ENCODE data around the gene ABCD1. TPM values are rescaled to one million over a fixed set of nuclear protein-coding genes. Genes with fewer than 3 reads are reported as not detected.
A peak's percentile ranks its signal among the peaks of the same experiment; 100 is the strongest.

The ABCD1 gene
- total RNA-seq, 1 experiment from 2014 or later, result 1.9 TPM

DNA sequence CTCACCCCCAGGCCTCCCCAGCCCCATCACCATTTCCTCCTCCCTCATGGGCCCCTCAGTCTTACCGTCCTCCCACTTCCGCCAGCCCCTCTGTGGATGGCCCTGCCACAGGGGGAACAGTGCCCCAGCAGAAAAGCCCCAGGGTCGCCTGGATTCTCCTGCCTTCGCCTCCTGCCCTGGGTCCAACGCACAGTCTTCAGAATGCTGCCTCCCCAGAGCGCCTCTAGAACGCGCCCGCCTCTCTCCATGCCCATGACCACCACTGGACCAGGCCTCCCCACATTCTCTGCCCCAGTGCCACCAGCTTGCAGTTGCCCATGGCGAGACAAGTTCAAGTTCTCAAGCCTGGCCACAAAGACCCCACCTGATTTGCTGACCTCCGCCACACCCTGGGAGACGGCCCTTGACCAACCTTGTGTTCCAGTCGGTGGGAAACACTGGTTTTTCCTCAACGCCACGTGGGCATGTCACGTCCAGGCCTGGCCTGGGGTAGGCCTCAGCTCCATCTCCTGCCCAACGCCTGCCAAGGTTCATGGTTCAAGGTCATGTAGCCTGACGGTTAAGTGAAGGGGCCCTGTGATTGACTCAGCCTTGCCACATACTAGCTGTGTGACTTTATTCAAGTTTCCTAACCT is 38.8 kb downstream of the ABCD1 start:
- no peak overlapping the region for H3K9ac ChIP-seq (ENCODE audit: low read length)
- no peaks in the 10 kb centered on the region for H3K9me3 ChIP-seq (ENCODE audit: low read length)
- H3K79me2 ChIP-seq (ENCODE audit: low read length), result no peaks in the 10 kb centered on the region
- no peak for DNase-seq
- no peaks in the 10 kb centered on the region for H3K27me3 ChIP-seq (ENCODE audit: low read length)
- H3K4me1 ChIP-seq (ENCODE audit: low read length), result peaks cover 3% of the 10 kb centered on the region; the same call in 1 of the 2 replicates
- H3K9me2 ChIP-seq (replicated peaks; ENCODE audit: insufficient read depth, low read length), result no peaks in the 10 kb centered on the region
- no peak overlapping the region for H3K4me3 ChIP-seq (ENCODE audit: low read length)
- no peak overlapping the region for H3K27ac ChIP-seq (ENCODE audit: low read length)
- no peaks in the 10 kb centered on the region for H3K36me3 ChIP-seq (ENCODE audit: insufficient read depth, low read length)
- H4K20me1 ChIP-seq (ENCODE audit: insufficient read depth, low read depth, low read length), result 0 out of 2 replicates have a peak, but pooled peaks cover 4% of the 10 kb centered on the region
- no peak overlapping the region for H3K4me2 ChIP-seq (ENCODE audit: low read depth, low read length, poor library complexity, severe bottlenecking)
- H2AFZ ChIP-seq (ENCODE audit: low read length), result no peak overlapping the region

DNA sequence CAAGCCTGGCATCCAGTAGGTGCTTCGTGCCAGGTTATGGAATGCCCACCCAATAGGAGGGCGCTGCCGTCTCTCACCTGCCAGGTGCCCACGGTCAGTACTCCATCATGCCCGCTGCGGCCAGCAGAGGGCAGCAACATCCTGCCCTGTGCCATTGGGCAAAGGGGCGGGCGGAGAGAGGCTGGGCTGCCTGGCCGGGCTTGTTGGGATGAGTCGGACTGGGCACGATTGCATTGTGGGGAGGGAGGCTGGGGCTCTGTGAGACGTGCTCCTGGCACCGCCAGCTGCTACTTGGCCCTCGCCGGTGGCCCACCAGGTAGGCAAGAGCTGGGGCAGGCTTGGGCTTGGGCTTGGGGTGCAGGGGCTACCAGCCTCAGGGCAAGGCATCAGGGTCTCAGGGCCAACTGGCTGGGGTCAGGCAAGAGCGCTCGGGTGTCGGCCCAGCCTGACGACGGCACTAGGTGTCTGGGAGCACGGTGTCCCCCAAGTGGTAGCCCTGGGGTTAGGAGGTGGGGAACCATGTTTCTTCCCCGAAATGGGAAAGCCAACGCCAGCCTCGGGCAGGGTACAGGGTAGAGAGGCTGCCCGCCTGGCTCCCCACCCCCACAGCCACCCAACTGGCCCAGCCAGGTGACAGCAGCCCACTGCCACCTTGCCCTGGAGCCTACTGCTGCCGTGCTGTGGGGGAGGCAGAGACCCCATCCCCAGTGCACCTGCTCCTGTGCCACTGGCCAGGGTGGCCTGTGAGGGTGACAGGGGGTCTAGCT is 39.5 kb downstream of the ABCD1 start, which contains the start of gene PLXNB3:
Gene PLXNB3 (plus strand): TSS at position 261 of the 767 bp plus-strand sequence. CDS start 1,287 bp downstream, outside the sequence.
- H4K20me1 ChIP-seq (ENCODE audit: insufficient read depth, low read depth, low read length), result 0 out of 2 replicates have a peak, but pooled peaks cover 4% of the 10 kb centered on the region
- no peaks in the 10 kb centered on the region for H3K9me3 ChIP-seq (ENCODE audit: low read length)
- peak; percentile 87 for DNase-seq
- H3K36me3 ChIP-seq (ENCODE audit: insufficient read depth, low read length), result no peaks in the 10 kb centered on the region
- no peak within 1 kb of the TSS for H3K27ac ChIP-seq (ENCODE audit: low read length)
- no peak within 1 kb of the TSS for H2AFZ ChIP-seq (ENCODE audit: low read length)
- no peaks in the 10 kb centered on the region for H3K9me2 ChIP-seq (replicated peaks; ENCODE audit: insufficient read depth, low read length)
- H3K4me2 ChIP-seq (ENCODE audit: low read depth, low read length, poor library complexity, severe bottlenecking), result no peak within 1 kb of the TSS
- no peaks in the 10 kb centered on the region for H3K4me1 ChIP-seq (ENCODE audit: low read length)
- H3K27me3 ChIP-seq (ENCODE audit: low read length), result no peaks in the 10 kb centered on the region
- H3K4me3 ChIP-seq (ENCODE audit: low read length), result no peak within 1 kb of the TSS
- no peaks in the 10 kb centered on the region for H3K79me2 ChIP-seq (ENCODE audit: low read length)
- H3K9ac ChIP-seq (ENCODE audit: low read length), result no peak within 1 kb of the TSS

GRCh38 chrX:153764786-153765137 is 40.1 kb downstream of the ABCD1 start:
- Histone ChIP-seq H2AFZ (ENCODE audit: low read length) (no peak overlapping the region), H3K27me3 (ENCODE audit: low read length) (no peaks in the 10 kb centered on the region), H3K36me3 (ENCODE audit: insufficient read depth, low read length) (no peaks in the 10 kb centered on the region), H3K4me2 (ENCODE audit: low read depth, low read length, poor library complexity, severe bottlenecking) (no peak overlapping the region), H4K20me1 (ENCODE audit: insufficient read depth, low read depth, low read length) (0 out of 2 replicates have a peak, but pooled peaks cover 4% of the 10 kb centered on the region), H3K79me2 (ENCODE audit: low read length) (no peaks in the 10 kb centered on the region), H3K9ac (ENCODE audit: low read length) (no peak overlapping the region), H3K27ac (ENCODE audit: low read length) (no peak overlapping the region), H3K9me2 (replicated peaks; ENCODE audit: insufficient read depth, low read length) (no peaks in the 10 kb centered on the region), H3K4me3 (ENCODE audit: low read length) (no peak overlapping the region), H3K9me3 (ENCODE audit: low read length) (no peaks in the 10 kb centered on the region), H3K4me1 (ENCODE audit: low read length) (no peaks in the 10 kb centered on the region)
- no peak for DNase-seq

DNA sequence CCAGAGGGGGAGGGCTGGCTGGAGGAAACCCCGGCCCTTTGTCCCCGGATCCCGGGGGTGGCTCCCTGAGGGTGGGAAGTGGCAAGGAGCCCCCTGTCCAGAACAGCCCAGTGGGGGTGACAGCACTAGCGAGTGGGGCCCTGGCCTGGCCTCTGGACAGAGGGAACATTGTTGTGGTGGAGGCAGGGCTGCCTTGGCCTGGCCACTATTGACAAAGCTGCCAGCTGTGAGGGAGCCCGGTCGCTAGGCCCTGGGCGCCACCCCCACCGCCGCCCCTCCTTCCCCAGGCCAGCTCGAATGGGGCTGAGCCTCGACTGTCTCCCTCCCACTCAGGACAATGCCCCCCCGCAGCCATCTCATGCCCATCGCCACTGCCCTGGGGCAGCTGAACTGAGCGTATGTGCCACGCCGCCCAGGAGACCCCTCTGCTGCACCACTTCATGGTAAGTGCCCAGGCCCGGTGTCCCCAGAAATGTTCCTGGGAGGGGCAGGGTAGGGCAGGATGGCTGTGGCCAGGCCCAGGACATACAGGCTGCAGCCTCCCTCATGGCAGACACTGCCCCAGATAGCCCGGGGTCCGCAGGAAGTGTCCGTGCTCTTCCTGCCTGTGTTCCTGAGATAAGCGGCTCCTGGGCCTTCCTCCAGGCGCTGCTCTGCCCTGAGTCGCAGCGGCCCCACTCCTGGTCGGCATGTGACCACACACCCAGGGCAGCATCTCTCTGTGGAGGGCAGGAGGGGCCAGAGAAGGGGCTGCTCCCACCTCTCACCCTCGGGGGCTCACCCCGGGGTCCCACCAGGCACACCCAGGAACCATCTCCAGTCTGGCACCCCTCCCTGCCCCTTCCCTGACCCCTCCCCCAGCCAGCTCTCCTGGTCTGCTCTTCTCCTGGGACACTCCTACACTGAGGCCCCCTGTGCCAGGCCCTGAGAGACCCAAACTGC is 40.8 kb downstream of the ABCD1 start:
- H3K4me2 ChIP-seq (ENCODE audit: low read depth, low read length, poor library complexity, severe bottlenecking), result no peak overlapping the region
- no peak overlapping the region for H3K9ac ChIP-seq (ENCODE audit: low read length)
- no peak for DNase-seq

DNA sequence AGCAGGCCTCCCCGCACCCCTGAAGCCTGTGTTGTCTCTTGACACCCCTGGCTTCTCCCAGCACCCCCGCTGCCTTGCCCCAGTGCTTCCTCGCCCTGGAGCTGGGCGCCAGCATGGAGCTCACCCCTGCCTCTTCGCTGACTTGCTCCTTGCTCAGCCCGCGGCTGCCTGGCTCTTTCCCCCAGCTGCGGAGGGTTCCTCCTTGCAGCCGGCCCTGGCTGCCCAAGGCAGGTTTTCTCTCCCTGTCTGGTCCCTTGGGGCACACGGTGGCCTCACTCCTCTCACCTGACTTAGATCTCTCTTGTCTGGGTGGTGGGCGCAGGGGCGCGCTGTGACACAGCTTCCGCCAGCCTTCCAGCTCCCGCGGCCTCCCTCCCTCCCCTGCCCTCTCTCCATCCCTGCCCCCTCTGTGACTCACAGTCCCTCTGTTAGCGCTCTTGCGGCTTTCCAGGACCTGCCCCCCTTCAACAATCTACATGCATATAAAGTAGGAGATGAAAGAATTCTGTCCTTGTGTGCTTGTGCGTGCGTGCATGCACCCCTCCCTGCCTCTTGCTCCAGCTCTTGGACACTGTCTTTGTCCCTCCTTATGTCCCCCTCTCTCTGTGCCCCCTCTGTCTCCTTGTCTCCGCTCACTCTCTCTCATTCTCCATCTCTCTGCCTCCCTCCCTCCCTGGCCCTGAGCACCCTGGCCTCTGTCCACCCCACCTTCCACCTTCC is 41.6 kb downstream of the ABCD1 start:
- H3K27me3 ChIP-seq (ENCODE audit: low read length), result no peaks in the 10 kb centered on the region
- no peaks in the 10 kb centered on the region for H3K79me2 ChIP-seq (ENCODE audit: low read length)
- no peak overlapping the region for H2AFZ ChIP-seq (ENCODE audit: low read length)
- H3K4me3 ChIP-seq (ENCODE audit: low read length), result no peak overlapping the region
- no peak overlapping the region for H3K9ac ChIP-seq (ENCODE audit: low read length)
- H3K9me2 ChIP-seq (replicated peaks; ENCODE audit: insufficient read depth, low read length), result no peaks in the 10 kb centered on the region
- no peak overlapping the region for H3K27ac ChIP-seq (ENCODE audit: low read length)
- H3K4me1 ChIP-seq (ENCODE audit: low read length), result no peaks in the 10 kb centered on the region
- H3K9me3 ChIP-seq (ENCODE audit: low read length), result no peaks in the 10 kb centered on the region
- H3K36me3 ChIP-seq (ENCODE audit: insufficient read depth, low read length), result no peaks in the 10 kb centered on the region
- H3K4me2 ChIP-seq (ENCODE audit: low read depth, low read length, poor library complexity, severe bottlenecking), result no peak overlapping the region
- DNase-seq, result no peak
- 0 out of 2 replicates have a peak, but pooled peaks cover 4% of the 10 kb centered on the region for H4K20me1 ChIP-seq (ENCODE audit: insufficient read depth, low read depth, low read length)

More for the DNA sequence above, 40.8 kb downstream of the ABCD1 start:
- no peaks in the 10 kb centered on the region for H3K9me3 ChIP-seq (ENCODE audit: low read length)
- H3K27me3 ChIP-seq (ENCODE audit: low read length), result no peaks in the 10 kb centered on the region
- no peaks in the 10 kb centered on the region for H3K36me3 ChIP-seq (ENCODE audit: insufficient read depth, low read length)
- no peak overlapping the region for H3K4me3 ChIP-seq (ENCODE audit: low read length)
- H3K27ac ChIP-seq (ENCODE audit: low read length), result no peak overlapping the region
- no peaks in the 10 kb centered on the region for H3K79me2 ChIP-seq (ENCODE audit: low read length)
- H4K20me1 ChIP-seq (ENCODE audit: insufficient read depth, low read depth, low read length), result 0 out of 2 replicates have a peak, but pooled peaks cover 4% of the 10 kb centered on the region
- H3K4me1 ChIP-seq (ENCODE audit: low read length), result no peaks in the 10 kb centered on the region
- no peak overlapping the region for H2AFZ ChIP-seq (ENCODE audit: low read length)
- H3K9me2 ChIP-seq (replicated peaks; ENCODE audit: insufficient read depth, low read length), result no peaks in the 10 kb centered on the region

GRCh38 chrX:153766871-153767673 is 42.4 kb downstream of the ABCD1 start:
- Histone ChIP-seq H3K4me1 (ENCODE audit: low read length) (no peaks in the 10 kb centered on the region), H4K20me1 (ENCODE audit: insufficient read depth, low read depth, low read length) (0 out of 2 replicates have a peak, but pooled peaks cover 4% of the 10 kb centered on the region), H3K79me2 (ENCODE audit: low read length) (no peaks in the 10 kb centered on the region), H3K4me2 (ENCODE audit: low read depth, low read length, poor library complexity, severe bottlenecking) (no peak overlapping the region), H3K9me2 (replicated peaks; ENCODE audit: insufficient read depth, low read length) (no peaks in the 10 kb centered on the region), H3K9ac (ENCODE audit: low read length) (no peak overlapping the region), H2AFZ (ENCODE audit: low read length) (no peak overlapping the region), H3K4me3 (ENCODE audit: low read length) (no peak overlapping the region), H3K36me3 (ENCODE audit: insufficient read depth, low read length) (no peaks in the 10 kb centered on the region), H3K27me3 (ENCODE audit: low read length) (no peaks in the 10 kb centered on the region), H3K9me3 (ENCODE audit: low read length) (no peaks in the 10 kb centered on the region), H3K27ac (ENCODE audit: low read length) (no peak overlapping the region)
- DNase-seq, result no peak

- H3K36me3 ChIP-seq (ENCODE audit: insufficient read depth, low read length), result no peaks in the 10 kb centered on the region
- H3K9me2 ChIP-seq (replicated peaks; ENCODE audit: insufficient read depth, low read length), result no peaks in the 10 kb centered on the region
- no peak overlapping the region for H3K27ac ChIP-seq (ENCODE audit: low read length)
- H3K4me3 ChIP-seq (ENCODE audit: low read length), result no peak overlapping the region
- H3K4me2 ChIP-seq (ENCODE audit: low read depth, low read length, poor library complexity, severe bottlenecking), result no peak overlapping the region
- H3K79me2 ChIP-seq (ENCODE audit: low read length), result no peaks in the 10 kb centered on the region
- DNase-seq, result no peak
- no peak overlapping the region for H2AFZ ChIP-seq (ENCODE audit: low read length)
- no peak overlapping the region for H3K9ac ChIP-seq (ENCODE audit: low read length)
- H3K9me3 ChIP-seq (ENCODE audit: low read length), result no peaks in the 10 kb centered on the region
- no peaks in the 10 kb centered on the region for H3K27me3 ChIP-seq (ENCODE audit: low read length)
- H4K20me1 ChIP-seq (ENCODE audit: insufficient read depth, low read depth, low read length), result 0 out of 2 replicates have a peak, but pooled peaks cover 4% of the 10 kb centered on the region
- H3K4me1 ChIP-seq (ENCODE audit: low read length), result no peaks in the 10 kb centered on the region
These were observed 43.0 kb downstream of the ABCD1 start for GRCh38 chrX:153767674-153768055.
